NB4 (cell line): Measurements from ENCODE around the gene CTCF.

Experiments used
- DNase-seq: peaks from one replicate; pipeline ENCODE4 v3.0.0; 2010; ENCODE audit warnings: low read depth
- H3K4me3 ChIP-seq: one replicate; pipeline ENCODE4 v1.5.1; 2011; ENCODE audit warnings: mild to moderate bottlenecking, low read depth, low read length, moderate library complexity
- CTCF ChIP-seq: IDR thresholded peaks from one replicate; pipeline ENCODE4 v1.5.1; 2012; ENCODE audit warnings: low read depth, low read length
- MAX ChIP-seq: IDR thresholded peaks from 2 replicates; pipeline ENCODE4 v1.6.1; 2011; ENCODE audit warnings: low read depth, low read length
- MYC ChIP-seq: IDR thresholded peaks from 2 replicates; pipeline ENCODE4 v1.6.1; 2011; ENCODE audit warnings: low read depth, low read length
- POLR2A ChIP-seq: IDR thresholded peaks from 2 replicates; pipeline ENCODE4 v1.6.1; 2011; ENCODE audit warnings: mild to moderate bottlenecking; ENCODE audit not compliant: insufficient read length; ENCODE audit errors: extremely low read depth

The CTCF gene

GRCh38 chr16:67673712-67674580, 111.6 kb downstream of the CTCF start:
- TF ChIP-seq MAX (no peak), MYC (no peak), POLR2A (no peak), CTCF (no peak)
- DNase-seq = no peak
- H3K4me3 ChIP-seq = no peak overlapping the region

- no peak for TF ChIP-seq MYC
- no peak for TF ChIP-seq CTCF
- TF ChIP-seq MAX = no peak
- no peak for TF ChIP-seq POLR2A
- no peak for DNase-seq
- no peak overlapping the region for H3K4me3 ChIP-seq
Observed at GRCh38 chr16:67674851-67675578, 112.7 kb downstream of the CTCF start.

GRCh38 chr16:67675579-67675935, 113.2 kb downstream of the CTCF start:
- no peak for DNase-seq
- TF ChIP-seq MYC (no peak), POLR2A (no peak), MAX (no peak), CTCF (no peak)
- H3K4me3 ChIP-seq = no peak overlapping the region

GRCh38 chr16:67675999-67676398, 113.7 kb downstream of the CTCF start:
- TF ChIP-seq POLR2A (no peak), MAX (no peak), MYC (no peak), CTCF (no peak)
- no peak overlapping the region for H3K4me3 ChIP-seq
- DNase-seq = no peak

GRCh38 chr16:67676516-67676915, 114.2 kb downstream of the CTCF start:
- TF ChIP-seq MAX (no peak), POLR2A (no peak), CTCF (no peak), MYC (no peak)
- DNase-seq = no peak
- H3K4me3 ChIP-seq = no peak overlapping the region
